Activated CD4-positive, CD25-positive, alpha-beta regulatory T cell treated with anti-CD3 and anti-CD28 coated beads, Interleukin-2, amount 50 U/mL, for 16 hours (primary cell): ENCODE measurements around the gene SERPINA10.
"Not testable (repeated sequence)": the region's sequence is repeated elsewhere in the genome, so short reads cannot be mapped to it uniquely, and the experiment has no call there.

Experiments used
- DNase-seq: peaks from one replicate; pipeline ENCODE4 v3.0.0-alpha.2; 2020; ENCODE audit warnings: low read depth, low spot score

Gene SERPINA10

DNA sequence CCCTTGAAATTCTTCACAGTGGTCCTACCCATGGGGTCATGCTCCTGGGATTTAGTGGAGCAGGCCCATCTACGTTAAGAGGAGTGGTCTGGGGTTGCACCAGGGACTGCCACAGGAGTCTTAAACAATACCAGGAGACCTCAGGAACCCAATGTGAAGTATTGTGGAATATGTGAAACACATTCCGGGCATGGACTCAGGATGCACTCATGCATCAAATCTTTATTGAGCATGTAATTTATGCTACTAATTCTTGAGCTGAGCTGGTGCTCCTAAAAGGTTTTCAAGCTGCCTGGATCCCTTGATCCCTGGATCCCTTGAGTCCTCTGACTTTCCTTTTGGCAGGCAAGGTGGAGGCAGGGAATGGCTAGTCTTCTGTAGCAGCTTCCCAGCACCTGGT, 8.8 kb downstream of the SERPINA10 start:
- no peak for DNase-seq

DNA sequence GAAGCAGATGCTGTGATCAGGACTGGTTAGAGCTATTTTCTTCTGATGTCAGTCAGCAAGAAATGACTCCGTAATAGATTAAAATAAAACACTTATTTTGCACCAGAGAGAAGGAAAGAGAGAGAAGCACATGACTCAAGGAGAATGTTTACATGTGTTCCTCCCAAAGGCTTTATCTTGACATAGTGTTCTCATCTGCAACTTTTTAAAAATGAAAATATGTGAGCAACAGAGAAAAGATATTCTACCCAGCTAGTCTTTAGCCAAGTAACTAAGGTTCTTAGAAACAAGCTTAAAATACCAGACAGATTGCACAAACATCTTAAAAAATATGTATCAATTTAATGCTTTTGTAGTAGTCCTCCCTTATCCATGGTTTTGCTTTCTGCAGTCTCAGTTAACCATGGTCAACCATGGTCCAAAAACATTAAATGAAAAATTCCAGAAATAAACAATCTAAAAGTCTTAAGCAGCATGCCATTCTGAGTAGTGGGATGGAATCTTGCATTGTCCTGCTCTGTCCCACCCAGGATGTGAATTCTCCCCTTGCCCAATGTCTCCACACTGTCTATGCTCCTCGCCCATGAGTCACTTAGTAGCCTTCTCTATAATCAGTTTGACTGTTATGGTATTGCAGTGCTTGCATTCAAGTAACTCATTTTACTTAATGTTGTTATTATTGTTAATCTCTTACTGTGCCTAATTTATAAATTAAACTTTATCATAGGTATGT, 9.9 kb downstream of the SERPINA10 start:
- DNase-seq, result no peak

DNA sequence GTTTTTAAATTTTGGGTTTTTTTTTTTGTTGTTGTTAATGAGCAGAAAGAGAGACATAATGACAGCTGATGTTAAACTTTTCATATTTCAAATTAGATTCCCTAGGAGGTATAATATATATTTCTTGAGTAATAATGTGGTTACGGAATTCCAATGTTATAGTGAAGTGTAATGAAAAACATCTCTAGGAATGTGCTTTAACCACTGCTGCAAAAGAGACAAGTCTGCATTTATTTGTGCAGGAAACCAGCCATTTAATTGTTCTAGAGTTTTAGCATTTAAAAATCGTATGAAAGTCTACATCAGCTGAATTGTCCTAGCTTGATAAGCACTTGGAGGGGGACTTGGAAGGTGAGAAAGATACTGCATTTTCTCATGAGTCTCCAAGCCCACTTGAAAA, 14.3 kb downstream of the SERPINA10 start:
- no peak for DNase-seq

- DNase-seq, result not testable (repeated sequence)
Observed at GRCh38 chr14:94276898-94277561, 16.0 kb downstream of the SERPINA10 start.

GRCh38 chr14:94269156-94269555, 23.9 kb downstream of the SERPINA10 start:
- DNase-seq, result no peak

DNA sequence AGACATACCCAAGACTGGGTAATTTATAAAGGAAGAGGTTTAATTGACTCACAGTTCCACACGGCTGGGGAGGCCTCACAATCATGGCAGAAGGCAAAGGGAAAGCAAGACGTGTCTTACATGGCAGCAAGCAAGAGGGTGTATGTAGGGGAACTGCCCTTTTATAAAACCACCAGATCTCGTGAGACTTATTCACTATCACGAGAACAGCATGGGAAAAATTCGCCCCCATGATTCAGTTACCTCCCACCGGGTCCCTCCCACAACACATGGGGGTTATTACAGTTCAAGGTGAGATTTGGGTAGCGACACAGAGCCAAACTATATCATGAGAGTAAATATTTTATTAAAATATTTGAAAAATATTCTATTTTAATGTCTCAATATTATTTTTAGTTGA, 24.5 kb downstream of the SERPINA10 start:
- not testable (repeated sequence) for DNase-seq

DNA sequence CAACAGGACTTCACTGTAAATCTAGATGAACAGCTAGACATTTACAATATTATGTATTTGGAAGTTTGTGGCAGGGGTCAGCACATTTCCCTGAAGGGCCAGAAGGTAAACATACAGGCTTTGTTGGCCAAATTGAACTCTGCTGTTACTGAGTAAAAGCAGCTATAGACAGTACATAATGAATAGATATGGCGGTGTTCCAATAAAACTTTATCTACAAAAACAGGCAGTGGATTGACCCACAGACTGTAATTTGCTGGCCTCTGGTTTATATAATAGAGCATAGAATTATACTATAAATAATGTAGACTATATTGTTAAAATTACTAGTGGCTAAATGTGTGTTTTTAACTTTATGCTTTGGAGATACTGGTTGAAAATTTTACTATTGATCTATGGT, 25.7 kb downstream of the SERPINA10 start:
- DNase-seq, result no peak

DNA sequence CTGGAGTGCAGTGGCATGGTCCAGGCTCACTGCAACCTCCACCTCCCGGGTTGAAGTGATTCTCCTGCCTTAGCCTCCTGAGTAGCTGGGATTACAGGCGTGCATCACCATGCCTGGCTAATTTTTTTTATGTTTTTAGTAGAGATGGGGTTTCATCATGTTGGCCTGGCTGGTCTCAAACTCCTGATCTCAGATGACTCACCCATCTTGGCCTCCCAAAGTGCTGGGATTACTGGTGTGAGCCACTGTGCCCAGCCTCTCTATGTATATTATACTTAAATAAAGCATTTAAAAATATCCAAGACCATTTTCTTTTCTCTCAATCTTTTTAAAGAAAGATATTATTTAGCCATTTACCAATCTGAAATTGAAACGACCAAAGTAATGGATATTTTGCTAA, 28.9 kb downstream of the SERPINA10 start:
- not testable (repeated sequence) for DNase-seq

- DNase-seq, result no peak
Observed at GRCh38 chr14:94244182-94244581, 48.9 kb downstream of the SERPINA10 start.

DNA sequence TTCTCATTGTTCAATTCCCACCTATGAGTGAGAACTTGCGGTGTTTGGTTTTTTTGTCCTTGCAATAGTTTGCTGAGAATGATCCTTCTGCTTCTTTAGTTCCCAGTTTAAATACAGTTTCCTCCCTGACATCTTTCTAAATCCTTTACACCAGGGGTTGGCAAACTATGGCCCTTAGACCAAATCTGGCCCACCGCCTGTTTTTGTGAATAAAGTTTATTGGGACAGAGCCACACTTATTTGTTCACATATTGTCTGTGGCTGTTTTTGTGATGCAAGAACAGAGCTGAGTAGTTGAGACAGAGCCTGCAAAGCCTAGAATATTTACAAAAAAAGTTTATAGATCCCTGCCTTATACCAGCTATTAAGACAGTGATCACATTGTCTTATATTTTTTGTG, 53.7 kb downstream of the SERPINA10 start:
- no peak for DNase-seq

DNA sequence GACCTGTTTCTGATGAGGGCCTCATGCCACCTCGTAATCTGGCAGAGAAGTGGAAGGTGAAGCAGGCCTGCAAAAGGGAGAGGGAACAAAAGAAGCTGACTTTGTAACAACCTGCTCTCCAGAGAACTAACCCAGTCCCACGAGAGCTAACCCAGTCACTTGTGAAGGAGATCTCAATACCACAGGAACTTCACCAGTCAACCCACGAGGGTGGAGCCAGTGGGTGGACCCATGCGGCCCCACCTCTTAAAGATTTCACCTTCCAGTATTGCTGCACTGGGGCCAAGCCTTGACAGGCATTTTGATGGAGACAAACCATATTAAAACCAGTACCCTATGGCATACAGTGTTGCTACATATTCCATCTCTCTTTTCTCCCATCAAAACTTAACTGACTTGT, 55.1 kb downstream of the SERPINA10 start:
- DNase-seq, result no peak

- DNase-seq, result no peak
Observed at GRCh38 chr14:94237046-94237445, 56.0 kb downstream of the SERPINA10 start.
